K562 (cell line): ENCODE results near the gene SLC38A8. TPM values are rescaled to one million over a fixed set of nuclear protein-coding genes. Genes with fewer than 3 reads are reported as not detected.

Experiments
- ATAC-seq: fragments of 200-7000 bp; cut with Tn5 transposase; 3 replicates; pipeline ENCODE4 v1.9.1; 2020; ENCODE audit warnings: moderate library complexity
- BruUV-seq: library from RNA; stranded (reverse); fragments of 400-500 nt; replicated peaks from 2 replicates; lab custom pipeline; 2021; lab: Mats Ljungman, UMichigan
- CTCF ChIA-PET: fragments of 300-600 bp; formaldehyde crosslinking; extraction: SDS; loops from one replicate; lab custom pipeline; 2021; ENCODE audit warnings: low intra/inter-chr PET ratio; lab: Yijun Ruan, JAX
- POLR2A ChIA-PET: fragments of 300-600, 350-650 bp; sonication (Branson Sonifier 250); formaldehyde crosslinking; extraction: SDS; loops from one replicate; lab custom pipeline; 2021; ENCODE audit warnings: antibody characterized with exemption, inconsistent platforms; lab: Yijun Ruan, JAX
- DNase-seq, 4 experiments: peaks; one replicate each; pipeline versions ENCODE4 v3.0.0 to v3.0.0-alpha.2; 2011 to 2018; ENCODE audit warnings: low spot score in 3 of 4, mixed read lengths in 3 of 4; ENCODE audit errors: extremely low read depth in 1 of 4
- FAIRE-seq: peaks from 2 replicates; lab custom pipeline; 2011; peaks lifted over from hg19 to GRCh38; lab: Jason Lieb, UNC
- H2AFZ ChIP-seq: 2 replicates; pipeline ENCODE4 v1.6.0; 2011; ENCODE audit warnings: low read depth, low read length, control low read depth, inconsistent platforms
- H3K27ac ChIP-seq: fragments of 200-600 bp; 3 replicates; pipeline ENCODE4 v1.8.0; 2011; ENCODE audit warnings: low read depth, mild to moderate bottlenecking, control low read depth, inconsistent platforms, low read length, moderate library complexity, mixed read lengths; ENCODE audit errors: extremely low read depth
- H3K27me3 ChIP-seq, 2 experiments: fragments of 300-600 bp in 1 of 2; 2 replicates in 1 of 2; 3 replicates in 1 of 2; pipeline versions ENCODE4 v1.6.0 to v1.8.0; 2011; ENCODE audit warnings: inconsistent platforms in 2 of 2, low read length in 2 of 2, mild to moderate bottlenecking in 1 of 2, mixed read lengths in 1 of 2, moderate library complexity in 1 of 2; ENCODE audit not compliant: control insufficient read depth in 2 of 2, insufficient read depth in 2 of 2
- H3K36me3 ChIP-seq: fragments of 300-600 bp; 3 replicates; pipeline ENCODE4 v1.8.0; 2011; ENCODE audit warnings: mild to moderate bottlenecking, low read length, inconsistent platforms; ENCODE audit not compliant: control insufficient read depth, insufficient read depth
- H3K4me1 ChIP-seq, 2 experiments: fragments of 200-600 bp in 1 of 2; replicated peaks in 1 of 2; 2 replicates in 1 of 2; 3 replicates in 1 of 2; pipeline versions ENCODE4 v1.5.1 to v1.8.0; 2011; ENCODE audit warnings: inconsistent platforms in 2 of 2, low read length in 2 of 2, mild to moderate bottlenecking in 1 of 2, mixed read lengths in 1 of 2, moderate library complexity in 1 of 2; ENCODE audit not compliant: control insufficient read depth in 2 of 2, insufficient read depth in 2 of 2
- H3K4me2 ChIP-seq: 2 replicates; pipeline ENCODE4 v1.6.1; 2011; ENCODE audit warnings: low read length, control low read depth, inconsistent platforms, mixed read lengths; ENCODE audit not compliant: insufficient read depth
- H3K4me3 ChIP-seq: fragments of 200-600 bp; sonication (generic), shearing (Covaris generic); 2 replicates; pipeline ENCODE4 v1.5.1; 2016; ENCODE audit warnings: control low read depth, inconsistent platforms
- H3K79me2 ChIP-seq: fragments of 200-600 bp; 3 replicates; pipeline ENCODE4 v1.8.0; 2011; ENCODE audit warnings: low read length, inconsistent platforms; ENCODE audit not compliant: control insufficient read depth, insufficient read depth
- H3K9ac ChIP-seq, 2 experiments: 2 replicates each; pipeline versions ENCODE4 v1.6.0 to v1.6.1; 2011; ENCODE audit warnings: low read depth in 2 of 2, low read length in 2 of 2, control low read depth in 1 of 2, inconsistent platforms in 1 of 2, mild to moderate bottlenecking in 1 of 2, mixed read lengths in 1 of 2; ENCODE audit not compliant: insufficient read depth in 1 of 2
- H3K9me1 ChIP-seq: one replicate; pipeline ENCODE4 v1.6.0; 2011; ENCODE audit warnings: inconsistent platforms, mild to moderate bottlenecking, low read length, moderate library complexity; ENCODE audit not compliant: control insufficient read depth, insufficient read depth
- H3K9me3 ChIP-seq: replicated peaks from 2 replicates; pipeline ENCODE4 v1.5.1; 2011; ENCODE audit warnings: low read depth, low read length, inconsistent platforms; ENCODE audit not compliant: control insufficient read depth, insufficient read depth
- H4K20me1 ChIP-seq: replicated peaks from 2 replicates; pipeline ENCODE4 v1.6.1; 2011; ENCODE audit warnings: low read length, inconsistent platforms, mixed read lengths; ENCODE audit not compliant: control insufficient read depth, insufficient read depth
- DNMT1 ChIP-seq: fragments of 450-650 bp; IDR thresholded peaks from 2 replicates; pipeline ENCODE4 v1.6.1; 2016; ENCODE audit warnings: antibody characterized with exemption, mild to moderate bottlenecking
- MYC ChIP-seq, 2 experiments: fragments of 250-450 bp in 1 of 2; sonication (Bioruptor Pico) in 1 of 2; IDR thresholded peaks; 2 replicates each; pipeline versions ENCODE4 v1.5.1 to v1.6.1; 2012 to 2021; ENCODE audit warnings: low read depth in 2 of 2, borderline replicate concordance in 1 of 2, improper control_type of control experiment in 1 of 2, low read length in 1 of 2, mild to moderate bottlenecking in 1 of 2, moderate library complexity in 1 of 2
- PYGO2 ChIP-seq: fragments of 450-650 bp; IDR thresholded peaks from 2 replicates; pipeline ENCODE4 v1.6.1; 2016; ENCODE audit warnings: mild to moderate bottlenecking, missing genetic modification characterization, moderate library complexity, missing compliant biosample characterization
- RB1 ChIP-seq: fragments of 450-650 bp; IDR thresholded peaks from 2 replicates; pipeline ENCODE4 v1.6.1; 2017; ENCODE audit warnings: low read depth, mild to moderate bottlenecking
- SMARCB1 ChIP-seq: IDR thresholded peaks from 2 replicates; pipeline ENCODE4 v1.6.1; 2011; ENCODE audit warnings: improper control_type of control experiment, low read depth; ENCODE audit not compliant: insufficient read length
- ZNF12 ChIP-seq: sonication (generic); formaldehyde crosslinking; IDR thresholded peaks from 2 replicates; pipeline ENCODE4 v1.4.0; 2020; ENCODE audit warnings: mild to moderate bottlenecking, missing genetic modification reagents
- WGBS: fragments of 100-300 bp; shearing (Covaris generic); methylation state at CpG from one replicate; pipeline ENCODE4 v1.1.6; 2016; ENCODE audit warnings: low coverage, mixed read lengths; ENCODE audit not compliant: insufficient coverage; ENCODE audit errors: missing lambda C conversion rate; 5-methylcytosine and 5-hydroxymethylcytosine counted together
- in situ Hi-C: fragments of 300-500 bp; cut with MboI; formaldehyde crosslinking; loops from 4 replicates; pipeline ENCODE4 v1.15.0; 2018; ENCODE audit warnings: inconsistent platforms, mixed read lengths
- intact Hi-C: fragments of 100-400 bp; cut with micrococcal nuclease; formaldehyde crosslinking; loops from 2 replicates; pipeline ENCODE4 v1.14.2; 2022
- polyA plus RNA-seq, 8 experiments: library from polyadenylated mRNA; depleted of rRNA in 4 of 8; stranded (reverse) in 5 of 8; unstranded in 3 of 8; fragments of >200 nt; fragmentation: Nextera tagmentation in 2 of 8; fragmentation: Illumina TruSeq in 1 of 8; extraction: Ambion mirVana in 2 of 8; extraction: Trizol in 1 of 8; gene quantifications; 2 replicates each; pipeline versions ENCODE4 v1.2.1 to v1.2.3, GENCODE V29; 2011 to 2014; ENCODE audit warnings: inconsistent platforms in 1 of 8, missing spikeins in 1 of 8
- total RNA-seq, 7 experiments: library from RNA; depleted of rRNA in 6 of 7; stranded (reverse); fragments of >200 nt in 6 of 7; fragmentation: Illumina TruSeq in 2 of 7; extraction: Trizol in 2 of 7; gene quantifications; 2 replicates each; pipeline versions ENCODE4 v1.2.1 to v1.2.3, GENCODE V29; 2011 to 2021; ENCODE audit warnings: low replicate concordance in 1 of 7
- TF ChIP-seq, protein P1 (sequence below), 2 experiments: fragments of 450-650 bp; IDR thresholded peaks; 2 replicates each; pipeline ENCODE4 v1.6.1; 2016; ENCODE audit warnings: mild to moderate bottlenecking in 2 of 2, borderline replicate concordance in 1 of 2, low read depth in 1 of 2, moderate library complexity in 1 of 2

SLC38A8 gene
- total and polyA plus RNA-seq, 9 of the 15 experiments (the other 6 are each of a cell fraction or from before 2014, with no cell fraction given), result 0.28 TPM; not detected in 8

DNA sequence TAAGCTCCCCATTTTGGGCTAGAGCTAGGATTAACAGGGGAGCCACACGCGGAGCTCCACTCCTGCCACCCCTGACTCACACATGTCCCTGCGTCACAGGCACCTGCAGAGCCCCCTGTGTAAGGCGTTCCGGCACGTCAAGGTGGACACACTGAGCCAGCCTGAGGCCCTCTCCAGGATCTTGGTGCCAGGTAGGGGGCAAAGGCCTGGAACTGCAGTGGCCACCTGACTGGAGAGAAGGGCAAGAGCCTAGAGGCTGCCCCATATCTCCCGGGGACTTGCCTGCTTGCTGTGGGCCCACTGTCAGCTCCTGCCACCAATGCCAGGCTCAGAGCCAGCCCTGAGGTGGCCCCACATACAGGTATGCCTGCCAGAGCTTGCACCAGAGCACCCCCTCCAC, 40.9 kb downstream of the SLC38A8 start:
- Histone ChIP-seq H3K4me1 (no peaks in the 10 kb centered on the region), H3K27me3 (peaks cover 69 to 89% of the 10 kb centered on the region in 2 experiments), H3K79me2 (no peaks in the 10 kb centered on the region), H3K9me3 (no peaks in the 10 kb centered on the region), H2AFZ (no peak overlapping the region), H3K27ac (no peak overlapping the region), H3K4me2 (no peak overlapping the region), H3K9me1 (no peaks in the 10 kb centered on the region), H3K36me3 (no peaks in the 10 kb centered on the region), H4K20me1 (peaks cover 18% of the 10 kb centered on the region), H3K4me3 (no peak overlapping the region), H3K9ac (no peak overlapping the region)
- no TSS peak for BruUV-seq
- ChIA-PET POLR2A (interaction anchor here (0.6 to 4.0 kb wide), 4 partner anchors 8 to 13 kb away, joined by 3 to 11 read pairs (median 7); no protein-coding TSS in a partner anchor), CTCF (no interaction called here)
- TF ChIP-seq RB1 (no peak), DNMT1 (no peak), PYGO2 (no peak), SMARCB1 (no peak), ZNF12 (CRISPR knock-in tag) (no peak), MYC (IDR thresholded peaks at IDR 0.05; ENCODE audit: low read depth, low read length) (no peak), MYC (CRISPR knock-in tag; IDR thresholded peaks at IDR 0.05; ENCODE audit: borderline replicate concordance, low read depth) (no peak)
- TF ChIP-seq, protein P1, sequence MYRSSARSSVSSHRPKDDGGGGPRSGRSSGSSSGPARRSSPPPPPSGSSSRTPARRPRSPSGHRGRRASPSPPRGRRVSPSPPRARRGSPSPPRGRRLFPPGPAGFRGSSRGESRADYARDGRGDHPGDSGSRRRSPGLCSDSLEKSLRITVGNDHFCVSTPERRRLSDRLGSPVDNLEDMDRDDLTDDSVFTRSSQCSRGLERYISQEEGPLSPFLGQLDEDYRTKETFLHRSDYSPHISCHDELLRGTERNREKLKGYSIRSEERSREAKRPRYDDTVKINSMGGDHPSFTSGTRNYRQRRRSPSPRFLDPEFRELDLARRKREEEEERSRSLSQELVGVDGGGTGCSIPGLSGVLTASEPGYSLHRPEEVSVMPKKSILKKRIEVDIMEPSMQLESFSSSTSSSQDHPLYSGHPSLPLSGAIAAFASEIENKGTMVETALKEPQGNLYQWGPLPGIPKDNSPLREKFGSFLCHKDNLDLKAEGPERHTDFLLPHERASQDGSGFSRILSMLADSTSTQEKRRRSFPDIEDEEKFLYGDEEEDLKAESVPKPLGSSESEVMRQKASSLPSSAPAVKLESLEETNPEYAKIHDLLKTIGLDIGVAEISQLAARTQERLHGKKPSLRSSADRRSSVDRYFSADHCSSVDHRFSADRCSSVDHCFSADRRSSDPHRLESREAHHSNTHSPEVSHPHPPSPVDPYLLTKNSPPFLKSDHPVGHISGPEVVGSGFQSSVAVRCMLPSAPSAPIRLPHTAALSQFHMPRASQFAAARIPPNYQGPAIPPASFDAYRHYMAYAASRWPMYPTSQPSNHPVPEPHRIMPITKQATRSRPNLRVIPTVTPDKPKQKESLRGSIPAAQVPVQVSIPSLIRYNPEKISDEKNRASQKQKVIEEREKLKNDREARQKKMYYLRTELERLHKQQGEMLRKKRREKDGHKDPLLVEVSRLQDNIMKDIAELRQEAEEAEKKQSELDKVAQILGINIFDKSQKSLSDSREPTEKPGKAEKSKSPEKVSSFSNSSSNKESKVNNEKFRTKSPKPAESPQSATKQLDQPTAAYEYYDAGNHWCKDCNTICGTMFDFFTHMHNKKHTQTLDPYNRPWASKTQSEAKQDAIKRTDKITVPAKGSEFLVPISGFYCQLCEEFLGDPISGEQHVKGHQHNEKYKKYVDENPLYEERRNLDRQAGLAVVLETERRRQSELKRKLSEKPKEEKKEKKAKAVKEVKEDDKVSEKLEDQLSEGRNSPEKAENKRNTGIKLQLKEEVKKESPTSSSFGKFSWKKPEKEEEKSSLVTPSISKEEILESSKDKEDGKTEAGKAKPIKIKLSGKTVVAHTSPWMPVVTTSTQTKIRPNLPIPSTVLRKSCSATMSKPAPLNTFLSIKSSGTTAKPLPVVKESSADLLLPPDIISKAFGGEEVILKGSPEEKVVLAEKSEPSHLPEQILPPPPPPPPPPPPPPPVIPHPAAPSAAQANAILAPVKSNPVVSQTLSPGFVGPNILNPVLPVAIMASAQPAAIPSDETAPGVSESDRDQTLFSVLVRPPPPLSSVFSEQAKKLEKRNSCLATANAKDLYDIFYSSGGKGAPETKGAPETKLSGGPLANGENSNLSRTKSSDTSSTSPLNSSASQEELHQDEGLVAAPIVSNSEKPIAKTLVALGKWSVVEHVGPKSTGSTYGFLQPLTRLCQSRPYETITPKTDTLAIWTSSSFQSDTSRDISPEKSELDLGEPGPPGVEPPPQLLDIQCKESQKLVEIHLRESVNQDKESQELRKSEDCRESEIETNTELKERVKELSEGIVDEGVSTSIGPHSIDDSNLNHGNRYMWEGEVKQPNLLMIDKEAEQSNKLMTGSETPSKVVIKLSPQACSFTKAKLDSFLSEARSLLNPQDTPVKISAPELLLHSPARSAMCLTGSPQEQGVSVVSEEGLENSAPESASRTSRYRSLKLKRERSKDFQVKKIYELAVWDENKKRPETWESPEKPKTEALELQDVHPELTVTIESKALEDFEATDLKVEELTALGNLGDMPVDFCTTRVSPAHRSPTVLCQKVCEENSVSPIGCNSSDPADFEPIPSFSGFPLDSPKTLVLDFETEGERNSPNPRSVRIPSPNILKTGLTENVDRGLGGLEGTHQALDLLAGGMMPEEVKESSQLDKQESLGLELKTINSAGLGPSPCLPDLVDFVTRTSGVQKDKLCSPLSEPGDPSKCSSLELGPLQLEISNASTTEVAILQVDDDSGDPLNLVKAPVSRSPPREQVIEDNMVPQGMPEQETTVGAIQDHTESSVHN (IDR thresholded peaks at IDR 0.05; ENCODE audit: borderline replicate concordance in 1 of 2, low read depth in 1 of 2), result no peak
- FAIRE-seq (no peak), ATAC-seq (no peak), DNase-seq (no peak)
- intact Hi-C loops (no loop called here), in situ Hi-C loops (no loop called here)
- 1% methylated on average over 7 of the region's 7 CpGs for WGBS
